Esophagus squamous epithelium (tissue), 4 donors: ENCODE data around the gene ARHGEF33.

Experiments
- POLR2A ChIP-seq, 4 donors: fragments of 450-650 bp; IDR thresholded peaks; one replicate each; pipeline ENCODE4 v1.6.1; 2017; ENCODE audit warnings: antibody characterized with exemption in 4 of 4, mild to moderate bottlenecking in 4 of 4, moderate library complexity in 3 of 4
- TF ChIP-seq, protein P1 (sequence below), 6 experiments: fragments of 450-650 bp in 4 of 6; fragments of 200-600 bp in 2 of 6; sonication (generic) in 2 of 6; IDR thresholded peaks; one replicate each; pipeline ENCODE4 v1.5.1; 2016 to 2019; ENCODE audit warnings: antibody characterized with exemption in 6 of 6, mild to moderate bottlenecking in 4 of 6, moderate library complexity in 4 of 6

DNA sequence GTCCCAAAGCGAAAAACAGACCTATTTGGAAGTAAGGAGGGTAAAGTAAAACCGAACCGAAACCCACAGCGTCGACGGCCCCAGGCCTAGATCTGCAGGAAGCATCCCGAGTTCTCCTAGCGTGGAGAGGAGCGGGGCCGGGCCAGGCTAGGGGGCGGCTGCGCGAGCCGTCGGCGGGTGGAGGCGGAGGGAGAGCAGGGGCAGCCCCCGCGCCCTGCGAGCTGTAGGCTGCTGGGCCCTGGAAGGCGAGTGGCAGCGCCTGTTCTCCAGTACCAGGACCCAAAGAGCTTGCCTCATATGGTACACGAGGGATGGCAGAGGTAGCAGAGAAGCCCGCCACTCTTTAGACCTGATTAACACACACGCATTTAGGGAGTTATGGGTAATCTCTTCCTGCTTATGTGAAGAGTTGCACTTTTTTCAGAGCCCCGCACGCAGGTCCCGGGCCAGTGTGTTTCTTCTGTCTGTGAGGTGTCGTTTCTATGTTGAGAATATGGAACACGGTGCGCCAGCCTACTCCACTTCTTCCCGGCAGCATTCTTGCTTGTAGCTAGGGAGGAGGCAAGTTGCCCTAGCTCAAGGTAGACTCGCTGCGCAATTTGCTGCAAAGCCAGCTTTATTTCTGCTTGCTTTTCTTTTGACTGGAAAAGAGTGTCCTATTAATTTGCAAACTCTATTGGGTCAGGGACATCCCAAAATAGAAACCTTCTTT, 71.1 kb downstream of the ARHGEF33 start:
- TF ChIP-seq, protein P1, sequence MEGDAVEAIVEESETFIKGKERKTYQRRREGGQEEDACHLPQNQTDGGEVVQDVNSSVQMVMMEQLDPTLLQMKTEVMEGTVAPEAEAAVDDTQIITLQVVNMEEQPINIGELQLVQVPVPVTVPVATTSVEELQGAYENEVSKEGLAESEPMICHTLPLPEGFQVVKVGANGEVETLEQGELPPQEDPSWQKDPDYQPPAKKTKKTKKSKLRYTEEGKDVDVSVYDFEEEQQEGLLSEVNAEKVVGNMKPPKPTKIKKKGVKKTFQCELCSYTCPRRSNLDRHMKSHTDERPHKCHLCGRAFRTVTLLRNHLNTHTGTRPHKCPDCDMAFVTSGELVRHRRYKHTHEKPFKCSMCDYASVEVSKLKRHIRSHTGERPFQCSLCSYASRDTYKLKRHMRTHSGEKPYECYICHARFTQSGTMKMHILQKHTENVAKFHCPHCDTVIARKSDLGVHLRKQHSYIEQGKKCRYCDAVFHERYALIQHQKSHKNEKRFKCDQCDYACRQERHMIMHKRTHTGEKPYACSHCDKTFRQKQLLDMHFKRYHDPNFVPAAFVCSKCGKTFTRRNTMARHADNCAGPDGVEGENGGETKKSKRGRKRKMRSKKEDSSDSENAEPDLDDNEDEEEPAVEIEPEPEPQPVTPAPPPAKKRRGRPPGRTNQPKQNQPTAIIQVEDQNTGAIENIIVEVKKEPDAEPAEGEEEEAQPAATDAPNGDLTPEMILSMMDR (IDR thresholded peaks at IDR 0.05), result no peak
- no peak for TF ChIP-seq POLR2A (IDR thresholded peaks at IDR 0.05)
